K562 (cell line): ENCODE data around the gene FAM83E. TPM values are rescaled to one million over a fixed set of nuclear protein-coding genes. Genes with fewer than 3 reads are reported as not detected.

Source experiments
- ARID1B ChIP-seq: fragments of 450-650 bp; IDR thresholded peaks from 2 replicates; pipeline ENCODE4 v1.6.1; 2016; ENCODE audit warnings: antibody characterized with exemption, mild to moderate bottlenecking, inconsistent platforms
- FOSL1 ChIP-seq: fragments of 200-800 bp; sonication (Bioruptor generic); conservative IDR thresholded peaks from 2 replicates; pipeline ENCODE4 v1.6.1; 2016; ENCODE audit warnings: missing genetic modification characterization, missing compliant biosample characterization
- FOXP4 ChIP-seq: sonication (generic); formaldehyde crosslinking; IDR thresholded peaks from 2 replicates; pipeline ENCODE4 v1.8.0; 2022; ENCODE audit warnings: mild to moderate bottlenecking, missing genetic modification reagents, borderline replicate concordance
- GATAD2A ChIP-seq: fragments of 450-650 bp; IDR thresholded peaks from 2 replicates; pipeline ENCODE4 v1.6.1; 2017
- IRF1 ChIP-seq: sonication (generic); formaldehyde crosslinking; IDR thresholded peaks from 2 replicates; pipeline ENCODE4 v1.8.0; 2022; ENCODE audit warnings: missing genetic modification reagents, mild to moderate bottlenecking, borderline replicate concordance
- JUN ChIP-seq, 2 experiments: sonication (generic) in 1 of 2; formaldehyde crosslinking in 1 of 2; IDR thresholded peaks; 2 replicates each; pipeline versions ENCODE4 v1.6.1 to v1.8.0; 2012 to 2022; ENCODE audit warnings: borderline replicate concordance in 2 of 2, mild to moderate bottlenecking in 2 of 2, improper control_type of control experiment in 1 of 2, low read depth in 1 of 2, low read length in 1 of 2, missing genetic modification reagents in 1 of 2
- NFE2L1 ChIP-seq: fragments of 450-650 bp; IDR thresholded peaks from 2 replicates; pipeline ENCODE4 v1.6.1; 2016; ENCODE audit warnings: missing genetic modification characterization, low read depth, mild to moderate bottlenecking, missing compliant biosample characterization, moderate library complexity, borderline replicate concordance
- NFXL1 ChIP-seq: fragments of 450-650 bp; formaldehyde crosslinking; IDR thresholded peaks from 2 replicates; pipeline ENCODE4 v1.4.0; 2021; ENCODE audit warnings: mild to moderate bottlenecking
- NR4A1 ChIP-seq, 2 experiments: fragments of 250-450 bp in 1 of 2; fragments of 450-650 bp in 1 of 2; sonication (Bioruptor Pico) in 1 of 2; IDR thresholded peaks; 2 replicates each; pipeline versions ENCODE4 v1.4.0 to v1.6.1; 2016 to 2020; ENCODE audit warnings: mild to moderate bottlenecking in 2 of 2, missing compliant biosample characterization in 1 of 2, missing genetic modification characterization in 1 of 2, moderate library complexity in 1 of 2
- PKNOX1 ChIP-seq: fragments of 450-650 bp; IDR thresholded peaks from 2 replicates; pipeline ENCODE4 v1.6.1; 2016
- RFX1 ChIP-seq: fragments of 450-650 bp; IDR thresholded peaks from 2 replicates; pipeline ENCODE4 v1.6.1; 2016; ENCODE audit warnings: mild to moderate bottlenecking, moderate library complexity
- SMAD4 ChIP-seq: fragments of 250-450 bp; sonication (Bioruptor Pico); conservative IDR thresholded peaks from 2 replicates; pipeline ENCODE4 v1.8.0; 2021; ENCODE audit warnings: inconsistent platforms, mild to moderate bottlenecking, moderate library complexity
- TRIM24 ChIP-seq, 2 experiments: fragments of 450-650 bp; IDR thresholded peaks; 2 replicates each; pipeline ENCODE4 v1.6.1; 2016
- ZNF212 ChIP-seq: fragments of 450-650 bp; formaldehyde crosslinking; IDR thresholded peaks from 2 replicates; pipeline ENCODE4 v1.4.0; 2020; ENCODE audit warnings: mild to moderate bottlenecking
- ZNF583 ChIP-seq: fragments of 250-450 bp; sonication (Bioruptor Pico); IDR thresholded peaks from 2 replicates; pipeline ENCODE4 v1.4.0; 2020
- ZNF695 ChIP-seq: fragments of 450-650 bp; formaldehyde crosslinking; IDR thresholded peaks from 2 replicates; pipeline ENCODE4 v1.4.0; 2020; ENCODE audit warnings: mild to moderate bottlenecking, moderate library complexity
- polyA plus RNA-seq, 8 experiments: library from polyadenylated mRNA; depleted of rRNA in 4 of 8; stranded (reverse) in 5 of 8; unstranded in 3 of 8; fragments of >200 nt; fragmentation: Nextera tagmentation in 2 of 8; fragmentation: Illumina TruSeq in 1 of 8; extraction: Ambion mirVana in 2 of 8; extraction: Trizol in 1 of 8; gene quantifications; 2 replicates each; pipeline versions ENCODE4 v1.2.1 to v1.2.3, GENCODE V29; 2011 to 2014; ENCODE audit warnings: inconsistent platforms in 1 of 8, missing spikeins in 1 of 8
- total RNA-seq, 7 experiments: library from RNA; depleted of rRNA in 6 of 7; stranded (reverse); fragments of >200 nt in 6 of 7; fragmentation: Illumina TruSeq in 2 of 7; extraction: Trizol in 2 of 7; gene quantifications; 2 replicates each; pipeline versions ENCODE4 v1.2.1 to v1.2.3, GENCODE V29; 2011 to 2021; ENCODE audit warnings: low replicate concordance in 1 of 7
- TF ChIP-seq, protein P1 (sequence below): fragments of 250-450 bp; sonication (Bioruptor Pico); IDR thresholded peaks from 2 replicates; pipeline ENCODE4 v1.5.0; 2021; ENCODE audit warnings: mild to moderate bottlenecking, moderate library complexity
- TF ChIP-seq, protein P2 (sequence below): fragments of 250-450 bp; sonication (Bioruptor Pico); IDR thresholded peaks from 2 replicates; pipeline ENCODE4 v1.8.0; 2021; ENCODE audit warnings: moderate library complexity, mild to moderate bottlenecking, inconsistent platforms

FAM83E gene
- total and polyA plus RNA-seq, 9 of the 15 experiments (the other 6 are each of a cell fraction or from before 2014, with no cell fraction given), result 0.15 to 0.87 (median 0.29) TPM; not detected in 4

- TF ChIP-seq NFE2L1 (tag) (no peak), JUN (IDR thresholded peaks at IDR 0.05; ENCODE audit: borderline replicate concordance, low read depth, low read length) (no peak), JUN (CRISPR knock-in tag; IDR thresholded peaks at IDR 0.05; ENCODE audit: borderline replicate concordance) (no peak), SMAD4 (CRISPR knock-in tag) (0 out of 2 replicates have a peak, but pooled peaks have one; percentile 29), IRF1 (CRISPR knock-in tag) (no peak), TRIM24 (IDR thresholded peaks at IDR 0.05) (no peak), RFX1 (no peak), FOSL1 (tag) (peak; percentile 82), ZNF212 (CRISPR knock-in tag) (no peak), ARID1B (peak; percentile 67), GATAD2A (no peak), NFXL1 (no peak), FOXP4 (CRISPR knock-in tag) (0 out of 2 replicates have a peak, but pooled peaks have one; percentile 44), NR4A1 (CRISPR knock-in tag; IDR thresholded peaks at IDR 0.05) (no peak), NR4A1 (tag; IDR thresholded peaks at IDR 0.05) (no peak), PKNOX1 (peak; percentile 65), ZNF695 (no peak), ZNF583 (CRISPR knock-in tag) (no peak)
- TF ChIP-seq, protein P1, sequence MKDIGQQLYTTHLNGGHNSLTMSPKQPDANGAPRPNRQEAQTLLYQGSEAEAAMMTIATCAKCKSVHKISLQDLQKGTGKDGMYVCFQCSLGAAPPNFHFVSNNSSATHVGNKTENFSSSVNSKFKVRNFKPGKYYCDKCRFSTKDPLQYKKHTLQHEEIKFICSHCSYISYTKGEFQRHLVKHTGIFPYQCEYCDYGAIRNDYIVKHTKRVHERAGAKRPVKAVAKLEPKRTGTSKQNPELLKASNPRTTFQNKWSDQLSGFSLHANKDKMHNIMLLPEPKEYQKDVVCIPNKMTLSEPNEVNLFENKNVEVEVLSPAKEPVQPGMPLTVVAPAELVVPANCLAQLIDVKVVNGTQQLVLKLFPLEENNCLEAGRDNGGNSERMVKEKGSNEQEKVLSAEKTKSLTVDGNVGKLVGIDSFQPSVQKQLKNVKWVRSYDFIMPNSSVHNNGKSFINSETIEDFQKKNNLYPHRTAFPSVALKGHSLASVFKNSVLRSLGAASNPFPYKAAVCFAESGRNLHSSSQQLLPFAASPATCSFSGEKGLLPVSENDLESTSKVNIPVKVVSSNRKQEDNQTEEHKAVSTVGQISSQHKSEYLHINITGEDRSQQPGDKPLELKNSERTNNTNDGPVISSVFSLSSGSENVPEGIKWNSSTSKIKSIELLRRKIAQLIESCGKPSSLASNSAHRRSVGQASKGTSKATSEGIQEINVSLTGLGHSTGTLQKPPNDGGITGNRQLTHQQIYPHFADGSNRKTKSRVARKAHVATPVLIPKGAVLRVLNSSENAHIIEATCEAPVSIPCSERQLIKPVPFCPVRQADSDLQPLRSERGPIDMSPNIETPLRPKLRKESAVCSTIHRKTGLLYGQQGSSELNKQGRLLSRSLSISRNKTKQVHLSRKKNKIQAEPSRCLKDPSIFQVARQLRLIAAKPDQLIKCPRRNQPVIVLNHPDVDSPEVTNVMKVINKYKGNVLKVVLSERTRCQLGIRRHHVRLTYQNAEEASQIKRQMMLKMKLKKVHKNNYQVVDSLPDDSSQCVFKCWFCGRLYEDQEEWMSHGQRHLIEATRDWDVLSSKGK (CRISPR knock-in tag), result no peak
- TF ChIP-seq, protein P2, sequence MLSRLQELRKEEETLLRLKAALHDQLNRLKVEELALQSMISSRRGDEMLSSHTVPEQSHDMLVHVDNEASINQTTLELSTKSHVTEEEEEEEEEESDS (CRISPR knock-in tag), result no peak
These were observed 24.9 kb upstream of the FAM83E start (continued) for GRCh38 chr19:48639483-48640375.
